ENCODE measurements around the gene CPNE8.
"Not testable (repeated sequence)": the region's sequence is repeated elsewhere in the genome, so short reads cannot be mapped to it uniquely, and the experiment has no call there.

The CPNE8 gene

DNA sequence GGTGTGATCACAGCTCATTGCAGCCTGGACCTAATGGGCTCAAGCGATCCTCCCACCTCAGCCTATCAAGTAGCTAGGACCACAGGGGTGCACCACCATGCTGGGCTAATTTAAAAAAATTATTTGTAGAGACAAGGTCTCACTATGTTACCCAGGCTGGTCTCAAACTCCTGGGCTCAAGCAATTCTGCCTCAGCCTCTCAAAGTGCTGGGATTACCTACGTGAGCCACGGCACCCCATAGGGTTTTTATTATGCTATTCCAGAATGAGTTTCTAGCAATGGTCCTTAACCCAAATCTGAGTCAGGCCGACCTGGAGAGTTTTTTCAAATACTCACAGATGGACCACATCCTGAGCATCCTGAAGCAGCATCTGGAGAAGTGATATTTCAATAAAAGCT is 159.8 kb downstream of the CPNE8 start:
- no peak overlapping the region for H3K4me3 ChIP-seq (ENCODE audit: control insufficient read depth in 1 of 7, extremely low read depth in 1 of 7, insufficient read depth in 4 of 7, low read depth in 2 of 7, low read length in 6 of 7)
- no peak overlapping the region for H3K27ac ChIP-seq (ENCODE audit: insufficient read depth in 1 of 2, low read depth in 1 of 2, low read length in 2 of 2, poor library complexity in 1 of 2, severe bottlenecking in 2 of 2)
- H3K9me3 ChIP-seq (ENCODE audit: control extremely low read depth in 1 of 5, control insufficient read depth in 4 of 5, insufficient read depth in 2 of 5, low read depth in 1 of 5, low read length in 4 of 5) = no peaks in the 10 kb centered on the region
- no peaks in the 10 kb centered on the region for H3K4me1 ChIP-seq (ENCODE audit: control extremely low read depth in 1 of 4, control insufficient read depth in 4 of 4, insufficient read depth in 4 of 4, low read length in 3 of 4)
- peaks cover 0 to 13% (median 3%) of the 10 kb centered on the region in 4 experiments for H3K36me3 ChIP-seq (ENCODE audit: control insufficient read depth in 4 of 4, insufficient read depth in 4 of 4, low read length in 3 of 4)
- CTCF ChIA-PET = no interaction called here
- POLR2A ChIA-PET = no interaction called here
- H3K27me3 ChIP-seq (replicated peaks in 2 of 5; ENCODE audit: control insufficient read depth in 4 of 5, insufficient read depth in 5 of 5, low read length in 4 of 5) = no peaks in the 10 kb centered on the region
- 87% methylated on average over 3 of the region's 4 CpGs for WGBS (ENCODE audit: insufficient coverage)
- no peak for DNase-seq

DNA sequence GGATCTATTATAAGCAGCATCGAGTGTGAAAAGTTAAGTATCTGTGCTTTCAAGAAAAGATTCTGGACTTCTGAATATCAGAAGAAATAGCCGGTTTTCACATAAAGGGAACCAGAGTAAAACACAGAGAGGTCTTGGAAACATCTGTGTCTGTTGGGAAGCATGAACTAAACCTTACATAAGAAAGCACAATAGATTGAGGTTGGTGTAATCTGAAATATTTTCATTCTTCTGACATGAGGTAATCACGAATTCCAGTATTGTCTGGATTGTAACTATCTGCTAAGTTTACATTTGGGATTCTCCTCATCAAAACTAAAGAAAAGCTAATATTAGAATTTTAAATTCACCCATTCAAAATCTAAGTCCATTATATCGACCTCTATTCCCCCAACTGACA is 161.3 kb downstream of the CPNE8 start:
- DNase-seq = no peak
- ChIA-PET CTCF (no interaction called here), POLR2A (no interaction called here)
- Histone ChIP-seq H3K4me1 (ENCODE audit: control extremely low read depth in 1 of 4, control insufficient read depth in 4 of 4, insufficient read depth in 4 of 4, low read length in 3 of 4) (no peaks in the 10 kb centered on the region), H3K27ac (ENCODE audit: insufficient read depth in 1 of 2, low read depth in 1 of 2, low read length in 2 of 2, poor library complexity in 1 of 2, severe bottlenecking in 2 of 2) (no peak overlapping the region), H3K4me3 (ENCODE audit: control insufficient read depth in 1 of 7, extremely low read depth in 1 of 7, insufficient read depth in 4 of 7, low read depth in 2 of 7, low read length in 6 of 7) (no peak overlapping the region), H3K9me3 (ENCODE audit: control extremely low read depth in 1 of 5, control insufficient read depth in 4 of 5, insufficient read depth in 2 of 5, low read depth in 1 of 5, low read length in 4 of 5) (no peaks in the 10 kb centered on the region), H3K27me3 (replicated peaks in 2 of 5; ENCODE audit: control insufficient read depth in 4 of 5, insufficient read depth in 5 of 5, low read length in 4 of 5) (no peaks in the 10 kb centered on the region), H3K36me3 (ENCODE audit: control insufficient read depth in 4 of 4, insufficient read depth in 4 of 4, low read length in 3 of 4) (peaks cover 0 to 3% (median 1%) of the 10 kb centered on the region in 4 experiments)
- WGBS (ENCODE audit: insufficient coverage) = 50% methylated on average over 2 of the region's 4 CpGs

DNA sequence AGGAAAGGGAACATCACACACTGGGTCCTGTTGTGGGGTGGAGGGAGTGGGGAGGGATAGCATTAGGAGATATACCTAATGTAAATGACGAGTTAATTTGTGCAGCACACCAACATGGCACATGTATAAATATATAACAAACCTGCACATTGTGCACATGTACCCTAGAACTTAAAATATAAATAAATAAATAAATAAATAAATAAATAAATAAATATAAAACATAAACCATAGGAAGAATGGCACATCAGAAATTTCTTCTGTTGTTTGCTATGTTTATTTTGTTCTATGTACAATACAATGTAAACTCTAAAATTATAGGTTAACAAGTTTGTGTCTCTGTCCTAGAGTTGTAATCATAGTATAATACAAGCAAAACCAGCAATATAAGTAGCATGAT is 162.9 kb downstream of the CPNE8 start:
- H3K27me3 ChIP-seq (replicated peaks in 2 of 5; ENCODE audit: control insufficient read depth in 4 of 5, insufficient read depth in 5 of 5, low read length in 4 of 5); H3K4me1 ChIP-seq (ENCODE audit: control extremely low read depth in 1 of 4, control insufficient read depth in 4 of 4, insufficient read depth in 4 of 4, low read length in 3 of 4); H3K36me3 ChIP-seq (ENCODE audit: control insufficient read depth in 4 of 4, insufficient read depth in 4 of 4, low read length in 3 of 4); H3K9me3 ChIP-seq (ENCODE audit: control extremely low read depth in 1 of 5, control insufficient read depth in 4 of 5, insufficient read depth in 2 of 5, low read depth in 1 of 5, low read length in 4 of 5); DNase-seq; CTCF ChIA-PET; H3K4me3 ChIP-seq (ENCODE audit: control insufficient read depth in 1 of 7, extremely low read depth in 1 of 7, insufficient read depth in 4 of 7, low read depth in 2 of 7, low read length in 6 of 7); POLR2A ChIA-PET; H3K27ac ChIP-seq (ENCODE audit: insufficient read depth in 1 of 2, low read depth in 1 of 2, low read length in 2 of 2, poor library complexity in 1 of 2, severe bottlenecking in 2 of 2): not testable (repeated sequence)
- no CpG with 5 or more reads among the region's 1 CpG for WGBS (ENCODE audit: insufficient coverage)

DNA sequence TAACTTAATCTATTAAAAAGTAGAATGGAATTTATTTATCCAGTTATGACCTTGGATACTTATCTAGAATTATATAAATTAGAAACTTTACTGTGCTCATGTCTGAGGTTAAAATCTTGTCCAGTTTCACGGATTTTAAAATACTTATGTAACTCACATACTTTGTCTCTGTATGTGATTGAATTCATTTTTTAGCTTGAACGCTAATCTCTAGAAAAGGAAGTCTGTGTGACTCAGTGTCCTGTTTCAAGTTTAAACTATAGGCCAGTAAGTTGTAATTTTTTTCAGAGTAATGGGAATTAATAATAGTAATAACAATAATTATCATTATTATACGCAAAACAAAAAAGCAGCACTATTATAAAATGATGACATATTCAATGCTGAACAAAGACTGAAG is 168.6 kb downstream of the CPNE8 start:
- Histone ChIP-seq H3K27me3 (replicated peaks in 2 of 5; ENCODE audit: control insufficient read depth in 4 of 5, insufficient read depth in 5 of 5, low read length in 4 of 5) (no peaks in the 10 kb centered on the region), H3K4me3 (ENCODE audit: control insufficient read depth in 1 of 7, extremely low read depth in 1 of 7, insufficient read depth in 4 of 7, low read depth in 2 of 7, low read length in 6 of 7) (no peak overlapping the region), H3K36me3 (ENCODE audit: control insufficient read depth in 4 of 4, insufficient read depth in 4 of 4, low read length in 3 of 4) (peaks cover 0 to 3% (median 0%) of the 10 kb centered on the region in 4 experiments), H3K4me1 (ENCODE audit: control extremely low read depth in 1 of 4, control insufficient read depth in 4 of 4, insufficient read depth in 4 of 4, low read length in 3 of 4) (no peaks in the 10 kb centered on the region), H3K27ac (ENCODE audit: insufficient read depth in 1 of 2, low read depth in 1 of 2, low read length in 2 of 2, poor library complexity in 1 of 2, severe bottlenecking in 2 of 2) (no peak overlapping the region), H3K9me3 (ENCODE audit: control extremely low read depth in 1 of 5, control insufficient read depth in 4 of 5, insufficient read depth in 2 of 5, low read depth in 1 of 5, low read length in 4 of 5) (no peaks in the 10 kb centered on the region)
- ChIA-PET CTCF (interaction anchor here (1.0 kb wide), 1 partner anchor 174 kb away, joined by 3 read pairs; no protein-coding TSS in a partner anchor), POLR2A (no interaction called here)
- DNase-seq = no peak
- no CpG with 5 or more reads among the region's 3 CpGs for WGBS (ENCODE audit: insufficient coverage)

DNA sequence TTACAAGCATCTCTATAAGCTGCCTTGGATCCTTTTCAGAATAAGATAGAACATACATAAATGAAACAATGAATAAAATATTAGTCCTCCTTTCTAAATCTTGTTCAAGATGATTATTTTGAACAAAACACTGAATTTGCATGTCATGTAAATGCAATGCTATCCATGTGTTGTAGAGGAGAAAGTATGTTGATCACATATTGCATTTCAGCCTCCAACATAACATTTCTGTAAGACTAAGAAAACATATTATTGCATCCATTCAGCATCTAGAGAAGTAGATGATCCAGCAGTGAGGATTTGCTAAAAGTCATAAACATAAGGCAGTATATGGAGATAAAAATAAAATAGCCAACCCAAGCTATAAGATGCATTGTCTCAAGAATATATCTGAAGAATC is 172.6 kb downstream of the CPNE8 start:
- POLR2A ChIA-PET = no interaction called here
- Histone ChIP-seq H3K4me1 (ENCODE audit: control extremely low read depth in 1 of 4, control insufficient read depth in 4 of 4, insufficient read depth in 4 of 4, low read length in 3 of 4) (no peaks in the 10 kb centered on the region), H3K4me3 (ENCODE audit: control insufficient read depth in 1 of 7, extremely low read depth in 1 of 7, insufficient read depth in 4 of 7, low read depth in 2 of 7, low read length in 6 of 7) (no peak overlapping the region), H3K27me3 (replicated peaks in 2 of 5; ENCODE audit: control insufficient read depth in 4 of 5, insufficient read depth in 5 of 5, low read length in 4 of 5) (no peaks in the 10 kb centered on the region), H3K36me3 (ENCODE audit: control insufficient read depth in 4 of 4, insufficient read depth in 4 of 4, low read length in 3 of 4) (peaks cover 0 to under 1% (median 0%) of the 10 kb centered on the region in 4 experiments), H3K27ac (ENCODE audit: insufficient read depth in 1 of 2, low read depth in 1 of 2, low read length in 2 of 2, poor library complexity in 1 of 2, severe bottlenecking in 2 of 2) (no peak overlapping the region), H3K9me3 (ENCODE audit: control extremely low read depth in 1 of 5, control insufficient read depth in 4 of 5, insufficient read depth in 2 of 5, low read depth in 1 of 5, low read length in 4 of 5) (no peaks in the 10 kb centered on the region)
- CTCF ChIA-PET = interaction anchor here (1.1 kb wide), 1 partner anchor 39 kb away, joined by 3 read pairs; no protein-coding TSS in a partner anchor
- DNase-seq = no peak

DNA sequence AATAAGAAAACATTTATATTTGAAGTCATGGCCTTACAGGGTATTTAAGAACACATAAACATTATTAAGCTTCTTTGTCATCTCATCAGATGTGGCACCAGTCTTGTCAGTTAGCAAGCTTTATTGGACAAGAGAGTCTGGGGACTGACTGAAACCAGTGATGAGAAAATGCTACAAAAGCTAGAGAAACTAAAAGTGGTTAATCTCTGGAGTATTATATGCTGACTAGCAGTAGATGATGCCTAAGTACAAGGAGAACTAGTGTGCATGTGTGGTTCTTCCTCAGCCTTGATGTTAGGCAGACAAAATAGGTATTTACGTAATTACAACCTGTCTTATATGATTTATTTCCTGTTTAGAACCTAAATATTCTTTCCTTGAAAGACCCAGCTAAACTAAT is 176.5 kb downstream of the CPNE8 start:
- H3K36me3 ChIP-seq (ENCODE audit: control insufficient read depth in 4 of 4, insufficient read depth in 4 of 4, low read length in 3 of 4) = peaks cover 0 to 2% (median 0%) of the 10 kb centered on the region in 4 experiments
- H3K4me1 ChIP-seq (ENCODE audit: control extremely low read depth in 1 of 4, control insufficient read depth in 4 of 4, insufficient read depth in 4 of 4, low read length in 3 of 4) = peaks cover 0 to 5% (median 0%) of the 10 kb centered on the region in 4 experiments
- ChIA-PET POLR2A (no interaction called here), CTCF (no interaction called here)
- H3K27me3 ChIP-seq (replicated peaks in 2 of 5; ENCODE audit: control insufficient read depth in 4 of 5, insufficient read depth in 5 of 5, low read length in 4 of 5) = no peaks in the 10 kb centered on the region
- no CpG with 5 or more reads among the region's 1 CpG for WGBS (ENCODE audit: insufficient coverage)
- no peaks in the 10 kb centered on the region for H3K9me3 ChIP-seq (ENCODE audit: control extremely low read depth in 1 of 5, control insufficient read depth in 4 of 5, insufficient read depth in 2 of 5, low read depth in 1 of 5, low read length in 4 of 5)
- no peak overlapping the region for H3K4me3 ChIP-seq (ENCODE audit: control insufficient read depth in 1 of 7, extremely low read depth in 1 of 7, insufficient read depth in 4 of 7, low read depth in 2 of 7, low read length in 6 of 7)
- H3K27ac ChIP-seq (ENCODE audit: insufficient read depth in 1 of 2, low read depth in 1 of 2, low read length in 2 of 2, poor library complexity in 1 of 2, severe bottlenecking in 2 of 2) = no peak overlapping the region
- no peak for DNase-seq

DNA sequence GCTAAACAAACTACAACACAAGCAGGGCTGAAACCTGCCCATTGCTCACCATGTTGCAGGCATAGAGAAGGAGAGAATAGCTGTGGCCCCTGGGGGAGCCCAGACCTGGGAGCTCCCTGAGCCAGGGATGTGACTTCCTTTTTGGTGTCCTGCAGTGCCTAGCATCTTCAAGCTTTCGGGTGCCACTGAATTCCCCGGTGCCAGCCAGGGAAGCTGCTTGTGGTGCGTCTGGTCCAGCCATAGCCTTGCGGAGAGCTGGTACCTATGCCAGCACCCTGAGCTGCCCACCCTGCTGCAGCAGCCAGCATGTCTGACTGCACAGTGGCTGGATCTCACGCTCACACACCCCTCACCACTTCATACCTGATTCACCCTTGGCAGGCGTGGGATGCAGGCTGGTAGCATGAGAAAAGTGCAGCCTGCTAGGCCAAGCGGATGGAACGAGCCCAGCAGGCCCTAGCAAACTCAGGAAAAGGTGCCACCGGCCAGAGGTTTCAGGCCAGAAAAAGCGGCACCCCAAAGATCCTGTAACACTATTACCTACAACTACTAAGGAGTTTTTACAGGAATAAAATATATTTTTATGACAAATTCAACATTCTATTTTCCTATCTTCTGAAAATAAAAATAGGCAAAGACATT is 183.7 kb downstream of the CPNE8 start:
- Histone ChIP-seq H3K4me3 (ENCODE audit: control insufficient read depth in 1 of 7, extremely low read depth in 1 of 7, insufficient read depth in 4 of 7, low read depth in 2 of 7, low read length in 6 of 7) (no peak overlapping the region), H3K9me3 (ENCODE audit: control extremely low read depth in 1 of 5, control insufficient read depth in 4 of 5, insufficient read depth in 2 of 5, low read depth in 1 of 5, low read length in 4 of 5) (no peaks in the 10 kb centered on the region), H3K27me3 (replicated peaks in 2 of 5; ENCODE audit: control insufficient read depth in 4 of 5, insufficient read depth in 5 of 5, low read length in 4 of 5) (no peaks in the 10 kb centered on the region), H3K4me1 (ENCODE audit: control extremely low read depth in 1 of 4, control insufficient read depth in 4 of 4, insufficient read depth in 4 of 4, low read length in 3 of 4) (peaks cover 0 to 6% (median 0%) of the 10 kb centered on the region in 4 experiments), H3K27ac (ENCODE audit: insufficient read depth in 1 of 2, low read depth in 1 of 2, low read length in 2 of 2, poor library complexity in 1 of 2, severe bottlenecking in 2 of 2) (no peak overlapping the region), H3K36me3 (ENCODE audit: control insufficient read depth in 4 of 4, insufficient read depth in 4 of 4, low read length in 3 of 4) (peaks cover 2 to 27% (median 18%) of the 10 kb centered on the region in 4 experiments)
- ChIA-PET POLR2A (no interaction called here), CTCF (interaction anchor here (1.0 to 1.4 kb wide), 2 partner anchors 14 to 32 kb away, joined by 3 to 4 read pairs; no protein-coding TSS in a partner anchor)
- 100% methylated on average over 4 of the region's 10 CpGs for WGBS (ENCODE audit: insufficient coverage)
- no peak for DNase-seq
